DMS79 (cell line): ENCODE measurements around the gene KRTAP4-11.
"Not testable (repeated sequence)": the region's sequence is repeated elsewhere in the genome, so short reads cannot be mapped to it uniquely, and the experiment has no call there.

ENCODE experiments used
- DNase-seq: peaks from one replicate; lab custom pipeline; 2025; lab: John Stamatoyannopoulos, UW

The KRTAP4-11 gene

GRCh38 chr17:41117846-41118386 lies at the start of gene KRTAP4-11:
TSS of gene KRTAP4-11 (minus strand) at chr17:41118373. CDS start at chr17:41118315, 58 bp downstream.
- not testable (repeated sequence) for DNase-seq

- DNase-seq = no peak
These were observed 49.4 kb upstream of the KRTAP4-11 start for GRCh38 chr17:41167561-41167960.

- no peak for DNase-seq
These were observed 45.7 kb upstream of the KRTAP4-11 start for GRCh38 chr17:41163828-41164227.

- DNase-seq = no peak
These were observed 42.5 kb upstream of the KRTAP4-11 start, which contains the start of gene KRTAP4-4 for GRCh38 chr17:41160648-41161047. TSS of gene KRTAP4-4 (minus strand) at chr17:41160748. CDS start at chr17:41160691, 57 bp downstream.

DNA sequence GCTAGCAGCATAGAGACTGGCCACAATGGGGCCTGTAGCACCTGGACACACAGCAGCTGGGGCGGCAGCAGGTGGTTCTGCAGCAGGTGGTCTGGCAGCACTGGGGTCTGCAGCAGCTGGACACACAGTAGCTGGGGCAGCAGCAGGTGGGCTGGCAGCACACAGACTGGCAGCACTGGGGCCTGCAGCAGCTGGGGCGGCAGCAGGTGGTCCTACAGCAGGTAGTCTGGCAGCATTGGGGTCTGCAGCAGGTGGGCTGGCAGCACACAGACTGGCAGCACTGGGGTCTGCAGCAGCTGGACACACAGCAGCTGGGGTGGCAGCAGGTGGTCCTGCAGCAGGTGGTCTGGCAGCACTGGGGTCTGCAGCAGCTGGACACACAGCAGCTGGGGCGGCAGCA lies 42.0 kb upstream of the KRTAP4-11 start:
- not testable (repeated sequence) for DNase-seq

DNA sequence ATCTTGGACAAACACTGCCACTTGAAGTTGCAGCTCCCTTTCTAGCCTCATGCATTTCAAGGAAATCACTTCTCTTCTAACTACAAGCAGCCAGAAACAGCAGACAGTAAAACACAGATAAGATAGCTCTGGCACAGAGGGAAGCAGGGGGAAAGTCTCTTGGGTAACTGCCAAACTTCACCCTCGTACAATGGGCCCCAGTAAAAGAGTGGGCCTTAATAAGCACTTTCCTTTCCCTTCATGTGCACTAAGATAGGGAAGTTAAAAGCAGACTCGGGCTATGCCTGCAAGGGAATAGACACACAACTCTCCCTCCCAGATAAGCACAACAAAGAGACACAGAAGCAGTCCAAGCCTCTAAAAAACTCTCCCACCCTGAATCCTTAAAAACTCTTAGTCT lies 35.7 kb upstream of the KRTAP4-11 start:
- no peak for DNase-seq

GRCh38 chr17:41151525-41151924 lies 33.4 kb upstream of the KRTAP4-11 start:
- no peak for DNase-seq

DNA sequence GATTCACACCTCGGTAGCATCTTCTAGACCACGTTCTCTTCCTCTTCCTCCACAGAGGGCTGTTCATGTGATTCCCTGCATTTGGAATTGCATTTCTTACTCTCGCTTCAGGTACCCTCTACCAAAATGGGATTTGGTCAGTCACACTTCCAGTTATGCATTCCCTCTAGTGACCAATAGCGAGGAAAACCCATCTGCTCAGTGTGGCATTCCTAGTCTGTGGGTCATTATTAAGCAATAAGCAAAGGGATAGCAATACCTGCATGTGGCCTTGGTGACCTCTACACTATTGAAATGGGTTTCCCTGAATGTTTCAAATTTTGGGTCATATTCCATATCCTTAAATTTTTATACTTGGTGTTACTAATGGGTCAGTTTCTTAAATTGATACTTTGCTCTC lies 31.9 kb upstream of the KRTAP4-11 start:
- DNase-seq = no peak

DNA sequence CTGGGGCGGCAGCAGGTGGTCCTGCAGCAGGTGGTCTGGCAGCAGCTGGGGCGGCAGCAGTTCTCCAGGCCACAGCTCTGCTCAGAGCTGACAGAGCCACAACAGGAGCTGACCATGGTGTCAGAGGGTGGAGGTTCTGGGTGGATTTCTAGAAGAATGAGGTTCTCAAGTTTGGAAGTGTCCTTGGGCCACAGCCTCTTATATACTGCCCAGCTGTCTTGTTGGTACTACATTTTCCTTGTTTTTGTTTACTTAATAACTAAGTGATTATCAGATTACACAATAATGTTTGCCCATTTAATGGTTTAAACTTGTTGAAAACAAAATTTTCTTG lies 31.4 kb upstream of the KRTAP4-11 start, which contains the start of gene KRTAP4-5:
Gene KRTAP4-5 (minus strand): TSS at position 174 of the 334 bp plus-strand sequence. CDS start 58 bp downstream, at position 116.
- DNase-seq = no peak

DNA sequence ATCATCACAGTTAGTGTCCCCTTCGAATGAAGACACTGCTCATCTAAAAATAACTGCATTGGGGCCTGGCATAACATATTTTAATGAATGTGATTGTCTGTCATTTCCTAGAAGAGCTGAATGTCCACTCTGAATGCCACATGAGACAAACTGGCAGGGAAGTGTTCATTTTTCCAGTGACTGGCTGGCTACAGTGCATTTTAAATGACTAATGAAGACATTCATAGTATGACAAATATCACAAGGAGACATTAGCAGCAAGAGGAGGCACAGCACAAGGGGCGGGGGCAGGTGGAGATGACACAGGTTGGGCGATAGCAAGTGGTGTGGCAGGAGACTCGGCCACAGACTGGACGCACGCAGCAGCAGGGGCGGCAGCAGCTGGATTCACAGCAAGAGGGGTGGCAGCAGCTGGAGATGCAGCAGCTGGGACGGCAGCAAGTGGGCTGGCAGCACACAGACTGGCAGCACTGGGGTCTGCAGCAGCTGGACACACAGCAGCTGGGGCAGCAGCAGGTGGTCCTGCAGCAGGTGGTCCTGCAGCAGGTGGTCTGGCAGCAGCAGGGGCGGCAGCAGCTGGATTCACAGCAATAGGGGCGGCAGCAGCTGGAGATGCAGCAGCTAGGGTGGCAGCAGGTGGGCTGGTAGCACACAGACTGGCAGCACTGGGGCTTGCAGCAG lies 30.9 kb upstream of the KRTAP4-11 start:
- not testable (repeated sequence) for DNase-seq

DNA sequence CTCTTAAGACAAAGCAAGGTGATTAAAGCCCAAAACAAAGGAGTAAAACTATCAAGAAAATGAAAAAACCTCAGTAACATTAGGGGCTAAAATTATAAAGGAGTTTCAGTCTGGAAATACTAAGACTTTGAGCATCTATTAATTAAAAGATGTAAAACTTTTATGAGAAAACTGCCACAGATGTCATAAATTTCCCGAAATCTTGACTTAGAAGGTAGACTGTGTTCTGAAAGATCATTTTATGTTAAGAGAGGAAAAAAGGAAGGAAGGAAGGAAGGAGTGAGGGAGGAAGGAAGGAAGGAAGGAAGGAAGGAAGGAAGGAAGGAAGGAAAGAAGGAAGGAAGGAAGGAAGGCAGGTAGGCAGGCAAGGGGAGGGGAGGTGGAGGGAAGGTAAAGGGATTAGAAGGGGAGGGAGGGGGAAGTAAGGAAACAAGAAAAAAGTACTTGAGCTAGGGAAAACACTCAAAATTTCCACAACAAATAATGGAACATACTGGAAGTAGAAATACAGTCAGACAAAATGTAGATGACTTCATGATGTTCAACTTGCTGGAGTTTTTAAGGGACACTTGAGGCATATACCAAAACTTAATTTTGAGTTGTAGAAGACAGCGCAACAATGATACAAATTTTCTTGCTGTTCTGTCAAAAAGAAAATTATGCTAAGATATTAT lies 29.5 kb upstream of the KRTAP4-11 start:
- no peak for DNase-seq

GRCh38 chr17:41145261-41145660 lies 27.1 kb upstream of the KRTAP4-11 start:
- DNase-seq = no peak

DNA sequence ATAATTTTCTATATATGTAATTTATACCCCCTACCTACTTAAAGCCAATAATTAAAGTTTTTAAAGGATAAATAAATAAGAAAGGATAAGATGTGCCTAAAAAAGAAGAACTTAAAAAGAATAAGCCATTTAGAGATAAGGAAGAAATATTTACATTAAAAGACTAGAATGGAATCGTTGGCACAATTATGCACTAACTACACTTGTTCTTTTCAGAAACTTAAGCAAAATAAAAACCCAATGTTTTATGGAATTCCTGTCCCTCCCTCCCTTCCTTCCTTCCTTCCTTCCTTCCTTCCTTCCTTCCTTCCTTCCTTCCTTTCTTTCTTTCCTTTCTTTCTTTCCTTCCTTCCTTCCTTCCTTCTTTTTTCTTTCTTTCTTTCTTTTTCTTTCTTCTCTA lies 26.7 kb upstream of the KRTAP4-11 start:
- no peak for DNase-seq

DNA sequence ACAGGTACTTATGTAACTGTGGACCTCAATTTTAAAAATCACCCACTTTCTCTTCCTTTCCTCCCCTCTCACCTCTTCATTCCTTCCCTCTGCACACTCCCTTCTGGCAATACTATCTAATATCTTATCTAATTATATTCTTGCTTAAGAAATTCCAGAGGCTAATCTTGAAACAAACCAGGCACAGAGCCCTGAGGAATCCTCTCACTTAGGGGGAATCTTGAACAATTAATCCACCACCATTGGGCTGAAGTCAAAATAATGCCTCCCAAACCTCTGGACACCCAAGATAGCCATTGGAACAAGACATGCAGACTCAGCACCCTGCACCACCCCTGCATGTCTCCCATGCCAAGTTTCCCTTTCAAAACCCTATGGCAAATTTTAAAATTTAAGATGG lies 23.2 kb upstream of the KRTAP4-11 start:
- DNase-seq = no peak

- no peak for DNase-seq
These were observed 22.4 kb upstream of the KRTAP4-11 start, which contains the start of gene KRTAP4-6 for GRCh38 chr17:41140360-41141131. TSS of gene KRTAP4-6 (minus strand) at chr17:41140544. CDS start at chr17:41140487, 57 bp downstream.

DNA sequence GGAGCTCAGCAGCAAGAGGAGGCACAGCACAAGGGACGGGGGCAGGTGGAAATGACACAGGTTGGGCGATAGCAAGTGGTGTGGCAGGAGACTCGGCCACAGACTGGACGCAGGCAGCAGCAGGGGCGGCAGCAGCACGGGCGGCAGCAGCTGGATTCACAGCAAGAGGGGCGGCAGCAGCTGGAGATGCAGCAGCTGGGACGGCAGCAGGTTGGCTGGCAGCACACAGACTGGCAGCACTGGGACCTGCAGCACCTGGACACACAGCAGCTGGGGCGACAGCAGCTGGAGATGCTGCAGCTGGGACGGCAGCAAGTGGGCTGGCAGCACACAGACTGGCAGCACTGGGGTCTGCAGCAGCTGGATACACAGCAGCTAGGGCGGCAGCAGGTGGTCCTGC lies 21.7 kb upstream of the KRTAP4-11 start:
- DNase-seq = not testable (repeated sequence)

GRCh38 chr17:41133880-41134735 lies 15.9 kb upstream of the KRTAP4-11 start:
- no peak for DNase-seq

DNA sequence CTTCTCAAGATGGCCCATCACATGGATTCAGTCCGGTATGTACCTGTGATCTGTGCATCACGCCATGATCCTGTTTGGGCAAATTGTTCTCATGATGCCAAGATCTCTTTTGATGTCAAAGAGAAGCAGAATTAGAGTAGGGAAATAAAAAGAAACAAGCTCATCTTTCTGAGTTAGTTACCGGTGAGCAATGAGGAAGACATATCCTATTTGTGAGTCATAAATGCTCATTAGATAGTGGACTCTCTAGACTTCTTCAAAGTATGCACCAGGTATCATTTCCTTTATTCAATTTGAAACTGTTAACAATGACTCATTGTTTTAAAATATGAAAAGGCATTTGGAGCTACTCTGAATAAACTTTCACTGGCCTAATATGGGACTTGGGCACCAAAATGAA lies 13.8 kb upstream of the KRTAP4-11 start:
- no peak for DNase-seq

- DNase-seq = no peak
These were observed 9.2 kb upstream of the KRTAP4-11 start for GRCh38 chr17:41127371-41127770.

DNA sequence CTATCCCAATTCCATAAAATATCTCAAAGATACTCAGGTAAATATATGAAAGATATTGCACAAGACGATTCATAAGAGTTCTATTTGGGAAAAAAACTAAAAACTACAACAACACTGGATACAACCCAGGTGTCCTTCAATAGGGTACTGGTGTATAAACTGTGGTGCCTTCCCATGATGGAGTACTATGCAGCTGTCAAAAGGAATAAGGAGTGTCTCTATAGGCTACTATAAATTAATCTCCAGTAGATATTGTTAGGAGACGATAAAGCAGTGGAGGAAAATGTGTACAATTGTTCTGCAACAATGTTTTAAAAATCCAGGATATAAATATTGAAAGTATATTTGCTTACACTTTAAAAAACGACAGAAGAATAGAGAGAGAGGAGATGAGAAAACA lies 8.2 kb upstream of the KRTAP4-11 start:
- no peak for DNase-seq

- DNase-seq = no peak
These were observed 6.9 kb upstream of the KRTAP4-11 start for GRCh38 chr17:41125064-41125463.
